ENCODE results near the gene CCDC126. TPM values are rescaled to one million over a fixed set of nuclear protein-coding genes. Genes with fewer than 3 reads are reported as not detected.

The CCDC126 gene
- total RNA-seq, 1 experiment from 2014 or later: 11.3 TPM

GRCh38 chr7:23607866-23608265, 10.7 kb downstream of the CCDC126 start:
- no TSS peak for BruUV-seq (replicated peaks)
- Mint-ChIP-seq H3K9me3 (ENCODE audit: unreplicated experiment) (no peaks in the 10 kb centered on the region), H3K4me1 (ENCODE audit: low read depth, unreplicated experiment) (peaks cover 9% of the 10 kb centered on the region), H3K4me3 (ENCODE audit: unreplicated experiment) (no peak overlapping the region), H3K27ac (ENCODE audit: unreplicated experiment) (no peak overlapping the region), H3K36me3 (ENCODE audit: insufficient read depth, unreplicated experiment) (peaks cover 5% of the 10 kb centered on the region), H3K27me3 (ENCODE audit: insufficient read depth, unreplicated experiment) (no peaks in the 10 kb centered on the region)
- DNase-seq: no peak
- no peaks in the 10 kb centered on the region for H3K9me3 ChIP-seq
- intact Hi-C loops (cut with micrococcal nuclease; ENCODE audit: unreplicated experiment): no loop called here
- no peaks in the 10 kb centered on the region for H3K27me3 ChIP-seq (replicated peaks; ENCODE audit: control insufficient read depth, insufficient read depth, low read length)
- H3K4me3 ChIP-seq (ENCODE audit: low read depth, low read length): no peak overlapping the region
- peaks cover 4% of the 10 kb centered on the region for H3K4me1 ChIP-seq
- TF ChIP-seq, protein P1, sequence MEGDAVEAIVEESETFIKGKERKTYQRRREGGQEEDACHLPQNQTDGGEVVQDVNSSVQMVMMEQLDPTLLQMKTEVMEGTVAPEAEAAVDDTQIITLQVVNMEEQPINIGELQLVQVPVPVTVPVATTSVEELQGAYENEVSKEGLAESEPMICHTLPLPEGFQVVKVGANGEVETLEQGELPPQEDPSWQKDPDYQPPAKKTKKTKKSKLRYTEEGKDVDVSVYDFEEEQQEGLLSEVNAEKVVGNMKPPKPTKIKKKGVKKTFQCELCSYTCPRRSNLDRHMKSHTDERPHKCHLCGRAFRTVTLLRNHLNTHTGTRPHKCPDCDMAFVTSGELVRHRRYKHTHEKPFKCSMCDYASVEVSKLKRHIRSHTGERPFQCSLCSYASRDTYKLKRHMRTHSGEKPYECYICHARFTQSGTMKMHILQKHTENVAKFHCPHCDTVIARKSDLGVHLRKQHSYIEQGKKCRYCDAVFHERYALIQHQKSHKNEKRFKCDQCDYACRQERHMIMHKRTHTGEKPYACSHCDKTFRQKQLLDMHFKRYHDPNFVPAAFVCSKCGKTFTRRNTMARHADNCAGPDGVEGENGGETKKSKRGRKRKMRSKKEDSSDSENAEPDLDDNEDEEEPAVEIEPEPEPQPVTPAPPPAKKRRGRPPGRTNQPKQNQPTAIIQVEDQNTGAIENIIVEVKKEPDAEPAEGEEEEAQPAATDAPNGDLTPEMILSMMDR (IDR thresholded peaks at IDR 0.05; ENCODE audit: insufficient read depth in 1 of 2, low read depth in 1 of 2, low read length in 1 of 2, severe bottlenecking in 1 of 2, unreplicated experiment in 1 of 2): no peak
- ChIA-PET POLR2A (interaction anchor here (0.6 kb wide), 1 partner anchor 72 kb away, joined by 3 read pairs; no protein-coding TSS in a partner anchor), CTCF (no interaction called here)
- H3K36me3 ChIP-seq (ENCODE audit: control insufficient read depth, insufficient read depth, low read length): no peaks in the 10 kb centered on the region

DNA sequence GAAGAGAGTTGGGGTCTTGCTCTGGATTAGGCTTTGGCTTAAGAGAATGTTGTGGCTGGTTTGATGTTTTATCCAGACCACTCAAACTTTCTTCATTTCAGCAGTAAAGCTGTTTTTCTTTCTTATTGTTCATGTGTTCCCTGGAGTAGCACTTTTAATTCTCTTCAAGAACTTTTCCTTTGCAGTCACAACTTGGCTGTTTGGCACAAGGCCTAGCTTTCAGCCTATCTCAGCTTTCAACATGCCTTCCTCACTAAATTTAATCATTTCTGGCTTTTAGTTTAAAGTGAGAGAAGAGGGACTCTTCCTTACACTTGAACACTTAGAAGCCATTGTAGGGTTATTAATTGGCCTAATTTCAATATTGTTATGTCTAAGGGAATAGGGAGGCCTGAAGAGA, 18.1 kb downstream of the CCDC126 start:
- no peaks in the 10 kb centered on the region for H3K4me1 Mint-ChIP-seq (ENCODE audit: low read depth, unreplicated experiment)
- no peaks in the 10 kb centered on the region for H3K27me3 Mint-ChIP-seq (ENCODE audit: insufficient read depth, unreplicated experiment)
- Histone ChIP-seq H3K4me3 (ENCODE audit: low read depth, low read length) (no peak overlapping the region), H3K36me3 (ENCODE audit: control insufficient read depth, insufficient read depth, low read length) (no peaks in the 10 kb centered on the region), H3K27me3 (replicated peaks; ENCODE audit: control insufficient read depth, insufficient read depth, low read length) (no peaks in the 10 kb centered on the region), H3K9me3 (peaks cover 12% of the 10 kb centered on the region; the same call in 1 of the 2 replicates), H3K4me1 (no peaks in the 10 kb centered on the region)
- H3K36me3 Mint-ChIP-seq (ENCODE audit: insufficient read depth, unreplicated experiment): peaks cover 5% of the 10 kb centered on the region
- H3K4me3 Mint-ChIP-seq (ENCODE audit: unreplicated experiment): no peak overlapping the region
- H3K27ac Mint-ChIP-seq (ENCODE audit: unreplicated experiment): no peak overlapping the region
- intact Hi-C loops (cut with micrococcal nuclease; ENCODE audit: unreplicated experiment): no loop called here
- ChIA-PET POLR2A (no interaction called here), CTCF (no interaction called here)
- no TSS peak for BruUV-seq (replicated peaks)
- H3K9me3 Mint-ChIP-seq (ENCODE audit: unreplicated experiment): peaks cover 33% of the 10 kb centered on the region
- TF ChIP-seq, protein P1 (IDR thresholded peaks at IDR 0.05; ENCODE audit: insufficient read depth in 1 of 2, low read depth in 1 of 2, low read length in 1 of 2, severe bottlenecking in 1 of 2, unreplicated experiment in 1 of 2): no peak
- no peak for DNase-seq

DNA sequence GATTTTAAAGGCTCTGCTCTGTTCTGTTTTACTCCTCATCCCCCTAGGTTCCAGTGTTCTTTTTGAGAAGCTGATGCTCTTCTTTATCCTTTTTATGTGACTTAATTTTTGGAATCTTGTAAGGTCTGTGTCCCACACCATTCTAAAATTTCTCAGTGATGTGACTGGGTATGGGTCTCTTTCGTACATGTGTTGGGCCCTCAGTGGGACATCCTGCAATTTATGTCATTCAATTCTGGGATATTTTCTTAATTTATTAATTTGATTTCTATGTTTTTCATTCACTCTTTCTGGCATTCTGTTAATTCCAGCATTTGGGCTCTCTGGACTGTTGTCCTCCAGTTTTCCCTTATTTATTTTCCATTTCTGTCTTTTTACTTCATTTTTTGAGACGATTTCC, 19.4 kb downstream of the CCDC126 start:
- H3K27ac Mint-ChIP-seq (ENCODE audit: unreplicated experiment): no peak overlapping the region
- H3K9me3 Mint-ChIP-seq (ENCODE audit: unreplicated experiment): peaks cover 33% of the 10 kb centered on the region
- H3K36me3 Mint-ChIP-seq (ENCODE audit: insufficient read depth, unreplicated experiment): peaks cover 5% of the 10 kb centered on the region
- H3K4me1 ChIP-seq: no peaks in the 10 kb centered on the region
- intact Hi-C loops (cut with micrococcal nuclease; ENCODE audit: unreplicated experiment): no loop called here
- H3K27me3 Mint-ChIP-seq (ENCODE audit: insufficient read depth, unreplicated experiment): no peaks in the 10 kb centered on the region
- no peak for DNase-seq
- ChIA-PET CTCF (no interaction called here), POLR2A (no interaction called here)
- peaks cover 12% of the 10 kb centered on the region; the same call in 1 of the 2 replicates for H3K9me3 ChIP-seq
- no peaks in the 10 kb centered on the region for H3K4me1 Mint-ChIP-seq (ENCODE audit: low read depth, unreplicated experiment)
- BruUV-seq (replicated peaks): no TSS peak
- TF ChIP-seq, protein P1 (IDR thresholded peaks at IDR 0.05; ENCODE audit: insufficient read depth in 1 of 2, low read depth in 1 of 2, low read length in 1 of 2, severe bottlenecking in 1 of 2, unreplicated experiment in 1 of 2): no peak
- no peak overlapping the region for H3K4me3 Mint-ChIP-seq (ENCODE audit: unreplicated experiment)
- no peaks in the 10 kb centered on the region for H3K27me3 ChIP-seq (replicated peaks; ENCODE audit: control insufficient read depth, insufficient read depth, low read length)
- H3K4me3 ChIP-seq (ENCODE audit: low read depth, low read length): no peak overlapping the region
- no peaks in the 10 kb centered on the region for H3K36me3 ChIP-seq (ENCODE audit: control insufficient read depth, insufficient read depth, low read length)
